ENCODE measurements around the gene OR10A4.
"Not testable (repeated sequence)": the region's sequence is repeated elsewhere in the genome, so short reads cannot be mapped to it uniquely, and the experiment has no call there.

Gene OR10A4

DNA sequence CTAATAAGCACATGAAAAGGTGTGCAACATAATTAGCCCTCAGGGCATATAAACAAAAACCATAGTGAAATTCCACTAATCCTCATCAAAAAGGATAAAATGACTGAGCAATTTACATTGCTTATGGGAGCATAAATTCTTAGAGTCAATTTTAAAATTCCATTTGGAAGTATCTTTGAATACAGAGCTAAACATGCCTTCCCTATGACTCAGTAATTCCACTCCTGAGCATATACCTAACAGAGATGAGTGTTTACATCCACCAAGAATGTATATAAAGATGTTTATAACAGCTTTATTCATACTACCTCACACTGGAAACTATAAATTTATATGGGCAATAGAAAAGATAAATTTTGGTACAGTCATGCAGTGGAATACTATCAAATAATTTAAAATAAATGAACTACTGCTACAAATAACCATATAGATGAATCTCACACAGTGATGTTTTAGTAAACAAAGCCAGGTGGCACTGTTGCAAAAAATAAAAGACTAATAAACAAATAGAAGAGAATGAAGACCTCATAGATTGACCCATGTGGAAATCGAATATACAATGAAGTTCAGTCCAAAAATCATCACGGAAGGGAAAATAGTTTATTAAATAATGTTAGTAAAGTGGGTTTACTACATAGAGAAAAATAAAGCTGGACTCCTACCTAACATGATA lies 24.0 kb downstream of the OR10A4 start:
- no peak for DNase-seq

DNA sequence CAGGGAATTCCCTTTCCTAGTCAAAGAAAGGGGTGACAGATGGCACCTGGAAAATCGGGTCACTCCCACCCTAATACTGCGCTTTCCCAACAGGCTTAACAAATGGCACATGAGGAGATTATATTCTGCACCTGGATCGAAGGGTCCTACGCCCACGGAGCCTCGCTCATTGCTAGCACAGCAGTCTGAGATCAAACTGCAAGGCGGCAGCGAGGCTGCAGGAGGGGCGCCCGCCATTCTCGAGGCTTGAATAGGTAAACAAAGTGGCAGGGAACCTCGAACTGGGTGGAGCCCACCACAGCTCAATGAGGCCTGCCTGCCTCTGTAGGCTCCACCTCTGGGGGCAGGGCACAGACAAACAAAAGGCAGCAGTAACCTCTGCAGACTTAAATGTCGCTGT lies 28.4 kb downstream of the OR10A4 start:
- not testable (repeated sequence) for DNase-seq

DNA sequence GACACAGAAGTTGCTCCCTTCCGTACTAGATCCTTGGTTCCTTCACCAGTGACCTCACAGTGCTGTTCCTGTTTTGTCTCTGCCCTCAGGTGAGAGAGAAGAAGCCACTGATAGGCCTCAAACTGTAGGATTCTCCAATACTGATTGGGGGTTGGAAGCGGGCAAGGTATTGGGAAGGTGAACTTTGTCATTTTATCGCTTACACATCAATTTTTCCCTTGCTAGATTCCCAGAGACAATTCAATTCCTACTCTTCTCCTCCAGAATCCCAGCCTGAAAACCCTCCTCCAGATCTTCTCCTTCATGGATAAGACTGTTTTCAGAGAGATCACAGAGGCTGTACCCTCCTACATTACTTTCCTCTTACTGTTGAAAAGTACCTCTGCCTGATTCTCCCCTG lies 35.0 kb downstream of the OR10A4 start:
- DNase-seq: no peak

DNA sequence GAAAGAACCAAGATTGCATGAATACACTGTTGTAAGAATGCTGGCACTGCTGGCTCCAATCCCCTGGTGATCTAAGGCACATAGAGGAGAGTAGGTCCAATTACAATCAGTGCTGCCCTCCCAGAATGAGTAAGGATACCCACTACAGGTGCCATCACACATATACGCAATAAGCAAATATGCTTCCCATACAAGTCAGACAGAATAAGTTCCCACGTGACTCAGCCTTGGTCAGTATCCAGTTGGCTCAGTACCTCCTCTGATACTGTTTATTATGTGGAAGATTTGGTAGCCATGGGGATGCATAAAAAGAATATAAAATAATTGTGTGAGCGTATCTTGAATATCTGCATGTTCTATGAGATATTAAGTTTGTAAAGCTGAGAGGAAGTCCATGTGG lies 35.5 kb downstream of the OR10A4 start:
- DNase-seq: no peak

DNA sequence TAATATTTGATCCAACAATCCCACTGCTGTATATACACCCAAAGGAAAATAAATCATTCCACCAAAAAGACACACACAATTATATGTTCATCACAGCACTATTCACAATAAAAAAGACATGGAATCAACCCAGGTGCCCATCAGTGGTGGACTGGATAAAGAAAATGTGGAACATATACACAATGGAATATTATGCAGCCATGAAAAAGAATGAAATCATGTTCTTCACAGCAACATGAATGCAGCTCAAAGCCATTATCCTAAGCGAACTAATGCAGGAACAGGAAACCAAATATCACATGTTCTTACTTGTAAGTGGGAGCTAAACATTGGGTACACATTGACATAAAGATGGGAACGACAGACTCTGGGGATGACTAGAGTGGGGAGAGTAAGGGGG lies 43.3 kb downstream of the OR10A4 start:
- no peak for DNase-seq

DNA sequence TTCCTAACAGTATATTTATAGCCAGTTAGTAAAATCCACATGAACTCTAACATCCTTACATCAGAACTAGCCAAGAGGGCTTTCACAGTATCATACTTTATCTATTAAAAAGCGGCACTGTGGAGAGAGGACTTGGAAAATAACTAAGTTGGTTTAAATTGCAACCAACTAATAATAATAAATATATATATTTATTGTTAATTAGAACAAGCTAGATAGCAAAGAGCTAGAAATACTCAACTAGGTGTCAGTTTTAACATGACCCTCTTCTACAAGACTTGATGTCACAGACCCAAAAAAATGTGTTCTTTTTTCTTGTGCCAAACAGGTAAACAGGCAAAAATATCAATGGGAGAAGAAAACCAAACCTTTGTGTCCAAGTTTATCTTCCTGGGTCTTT lies 44.3 kb downstream of the OR10A4 start, which contains the start of gene OR2D3:
TSS of gene OR2D3 (plus strand) at position 301 of the 400 bp plus-strand sequence. CDS start at position 301, 0 bp downstream.
- DNase-seq: no peak

DNA sequence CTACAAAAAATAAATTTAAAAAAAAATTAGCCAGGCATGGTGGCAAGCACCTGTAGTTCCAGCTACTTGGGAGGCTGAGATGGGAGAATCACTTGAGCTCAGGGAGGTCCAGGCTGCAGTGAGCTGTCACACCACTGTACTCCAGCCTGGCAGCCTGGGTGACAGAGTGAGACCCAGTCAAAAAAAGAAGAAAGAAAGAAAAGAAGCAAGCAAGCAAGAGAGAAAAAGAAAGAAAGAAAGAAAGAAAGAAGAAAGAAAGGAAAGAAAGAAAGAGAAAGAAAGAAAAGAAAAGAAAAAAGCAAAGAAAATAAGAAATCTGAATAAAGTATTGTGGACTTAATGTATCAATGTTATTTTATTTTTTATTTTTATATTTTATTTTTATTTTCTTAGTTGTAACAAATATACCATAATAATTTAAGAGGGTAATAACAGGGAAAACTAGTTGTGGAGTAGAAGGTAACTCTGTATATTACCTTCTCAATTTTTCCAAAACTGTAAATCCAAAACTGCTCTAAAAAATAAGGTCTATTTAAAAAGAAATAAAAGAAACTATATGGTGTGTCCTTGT lies 48.7 kb downstream of the OR10A4 start:
- no peak for DNase-seq

DNA sequence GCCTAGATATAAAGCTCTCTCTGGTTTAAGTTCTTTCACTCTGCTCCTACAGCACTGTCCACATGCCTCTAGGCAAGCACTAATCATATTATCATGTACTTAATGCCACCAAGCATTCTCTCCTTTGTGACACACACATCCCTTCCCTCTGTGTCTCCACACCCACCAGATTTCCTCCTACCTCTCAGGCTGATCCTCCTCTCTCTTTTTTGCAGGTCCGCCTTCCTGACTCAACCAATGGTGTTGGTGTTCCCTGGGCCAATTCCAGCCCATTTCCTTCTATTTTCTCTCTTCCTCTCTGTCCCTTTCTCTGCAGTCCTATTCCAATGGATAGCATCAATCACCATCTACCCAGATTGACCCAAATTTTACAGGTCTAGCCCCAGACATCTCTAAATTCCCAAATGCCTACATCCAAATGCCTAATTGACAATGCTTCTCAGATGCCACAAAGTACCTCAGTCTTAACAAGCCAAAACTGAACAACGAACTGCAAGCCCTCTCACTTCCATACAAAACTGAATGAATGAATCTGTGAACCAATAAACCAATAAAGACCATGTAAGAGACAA lies 49.3 kb downstream of the OR10A4 start:
- DNase-seq: peak; percentile 2

DNA sequence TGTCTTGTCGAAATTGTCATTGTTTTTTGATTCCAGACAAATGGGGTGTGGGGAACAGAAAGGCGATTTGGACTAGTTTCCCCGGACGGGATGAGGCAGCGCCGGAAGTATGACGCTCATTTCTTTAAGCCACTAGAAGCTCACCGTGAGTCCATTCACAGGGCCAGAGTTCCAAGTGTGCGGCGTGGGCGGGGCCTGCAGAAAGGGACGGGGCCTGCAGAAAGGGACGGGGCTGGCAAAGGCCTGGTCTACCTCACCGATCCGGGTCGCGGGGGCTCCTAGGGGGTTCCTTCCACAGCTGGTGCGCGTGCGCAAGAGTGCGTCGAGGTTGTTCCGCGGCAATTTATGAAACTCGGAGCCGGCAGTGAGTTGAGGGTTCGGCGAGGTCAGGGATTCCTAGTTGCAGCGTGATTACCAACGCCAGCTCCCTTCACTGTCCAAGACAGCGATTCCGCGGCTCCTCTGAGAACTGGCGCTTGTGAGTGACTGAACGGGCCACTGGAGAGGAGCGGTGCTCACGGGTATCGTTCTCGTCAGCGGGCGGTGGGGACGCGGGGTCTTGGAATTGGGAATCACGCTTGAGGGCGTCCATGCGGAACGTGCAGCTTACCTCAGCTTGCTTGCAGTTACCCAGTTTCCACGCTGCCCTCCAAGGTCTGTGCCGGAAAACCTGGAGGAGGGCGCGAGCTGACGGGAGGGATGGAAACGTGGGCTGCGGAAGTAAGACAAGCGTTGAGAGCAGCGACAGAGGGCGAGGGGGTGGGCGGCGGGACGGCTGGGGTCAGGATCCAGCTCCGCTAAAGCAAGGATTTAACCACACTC lies 50.0 kb downstream of the OR10A4 start, which contains the start of gene ZNF215:
TSS of gene ZNF215 (plus strand) at position 219 of the 822 bp plus-strand sequence. CDS start 5,847 bp downstream, outside the sequence.
- peak; percentile 77 for DNase-seq

DNA sequence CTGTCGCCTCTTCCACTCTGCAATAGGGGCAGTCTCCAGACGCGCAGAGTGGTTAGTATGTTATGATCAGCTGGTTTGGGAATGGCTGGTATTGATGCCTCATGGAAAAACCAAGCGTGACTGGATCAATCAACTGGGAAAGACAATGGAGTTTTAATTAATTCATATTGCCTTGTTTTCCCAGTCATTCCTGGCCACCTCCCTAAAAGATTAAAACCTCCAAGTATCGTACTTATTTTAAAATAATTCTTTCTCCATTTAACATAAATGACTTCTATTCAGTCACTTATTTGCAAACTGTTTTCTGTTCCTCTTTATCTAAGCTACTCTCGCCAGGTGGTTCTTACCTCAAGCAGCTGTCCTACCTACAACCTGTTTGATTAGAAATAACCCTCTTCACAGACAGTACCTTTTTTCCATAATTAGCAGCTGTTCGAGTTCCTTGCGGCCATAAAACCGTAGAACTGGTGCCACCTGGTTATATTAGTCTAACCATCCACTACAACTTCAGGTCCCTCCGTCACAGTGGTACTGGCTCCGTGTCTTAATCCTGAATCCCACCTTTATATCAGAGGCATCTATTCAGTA lies 50.7 kb downstream of the OR10A4 start:
- DNase-seq: peak; percentile 12

Data from NCI-H1436 (cell line).